Effector memory CD4-positive, alpha-beta T cell (primary cell): ENCODE results near the gene CNOT3.

ENCODE experiments used
- DNase-seq, 3 donors: peaks; one replicate each; pipeline ENCODE4 v3.0.0-alpha.2; 2020
- H3K27ac ChIP-seq: 2 replicates; pipeline ENCODE4 v1.7.0; 2013; ENCODE audit warnings: mild to moderate bottlenecking, low read length, moderate library complexity; ENCODE audit not compliant: insufficient read depth, poor library complexity, severe bottlenecking
- H3K27me3 ChIP-seq: replicated peaks from 2 replicates; pipeline ENCODE4 v1.7.0; 2013; ENCODE audit warnings: mild to moderate bottlenecking, low read length; ENCODE audit not compliant: insufficient read depth, control insufficient read depth, poor library complexity, severe bottlenecking
- H3K36me3 ChIP-seq: 2 replicates; pipeline ENCODE4 v1.7.0; 2013; ENCODE audit warnings: mild to moderate bottlenecking, low read length, moderate library complexity; ENCODE audit not compliant: control insufficient read depth, insufficient read depth
- H3K4me1 ChIP-seq: 2 replicates; pipeline ENCODE4 v1.7.0; 2013; ENCODE audit warnings: low read length, mild to moderate bottlenecking; ENCODE audit not compliant: control insufficient read depth, insufficient read depth, poor library complexity, severe bottlenecking
- H3K4me3 ChIP-seq: 2 replicates; pipeline ENCODE4 v1.7.0; 2013; ENCODE audit warnings: low read length, low read depth, mild to moderate bottlenecking; ENCODE audit not compliant: insufficient read depth, poor library complexity, severe bottlenecking
- H3K9me3 ChIP-seq: 2 replicates; pipeline ENCODE4 v1.7.0; 2013; ENCODE audit warnings: mild to moderate bottlenecking, low read length, moderate library complexity; ENCODE audit not compliant: control insufficient read depth

CNOT3 gene

DNA sequence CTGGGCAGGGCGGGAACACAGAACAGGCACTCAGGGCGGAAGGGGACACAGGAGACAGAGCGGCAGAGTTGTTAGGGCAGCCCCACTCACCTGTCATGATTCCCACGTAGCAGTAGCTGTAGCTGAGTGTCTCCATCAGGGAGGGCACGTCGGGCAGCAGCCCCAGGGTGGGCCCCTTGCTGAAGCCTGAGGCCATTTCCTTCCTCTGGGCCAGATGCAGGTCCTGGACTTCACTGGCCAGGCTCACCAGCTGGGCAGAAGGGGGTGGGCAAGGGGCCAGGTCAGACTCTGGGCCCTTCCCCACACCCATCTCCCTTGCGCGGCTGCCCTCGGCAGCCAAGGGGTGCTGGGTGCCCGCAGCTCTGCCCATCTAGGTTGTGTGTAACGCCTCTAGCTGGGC lies 45.9 kb downstream of the CNOT3 start:
- Histone ChIP-seq H3K27ac (no peak overlapping the region), H3K4me1 (peaks cover 5% of the 10 kb centered on the region), H3K27me3 (no peaks in the 10 kb centered on the region), H3K4me3 (no peak overlapping the region), H3K9me3 (no peaks in the 10 kb centered on the region), H3K36me3 (peaks cover 9% of the 10 kb centered on the region)
- DNase-seq, result no peak

DNA sequence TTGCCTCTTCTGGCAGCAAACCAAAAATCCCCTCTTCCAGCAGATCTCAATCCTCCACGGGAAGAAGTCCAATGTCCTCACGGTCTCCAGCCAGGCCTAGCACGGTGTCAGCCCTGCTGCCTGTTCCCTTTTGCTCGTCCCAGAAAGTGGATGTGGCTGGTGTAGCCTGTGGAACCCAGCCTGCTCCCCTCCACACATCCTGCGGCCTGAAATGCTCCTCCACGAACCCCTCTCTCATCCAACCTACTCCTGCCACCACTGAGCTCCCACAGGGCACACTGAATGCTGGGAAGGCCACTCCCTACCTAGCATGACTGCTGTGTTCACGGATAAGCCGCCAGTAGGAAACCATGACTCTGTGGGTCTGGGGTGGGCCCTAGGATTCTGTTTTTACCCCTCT lies 48.8 kb downstream of the CNOT3 start:
- no peak overlapping the region for H3K4me3 ChIP-seq
- DNase-seq, result no peak
- no peaks in the 10 kb centered on the region for H3K36me3 ChIP-seq
- H3K9me3 ChIP-seq, result no peaks in the 10 kb centered on the region
- H3K27me3 ChIP-seq, result no peaks in the 10 kb centered on the region
- no peak overlapping the region for H3K27ac ChIP-seq
- H3K4me1 ChIP-seq, result peaks cover 14% of the 10 kb centered on the region

DNA sequence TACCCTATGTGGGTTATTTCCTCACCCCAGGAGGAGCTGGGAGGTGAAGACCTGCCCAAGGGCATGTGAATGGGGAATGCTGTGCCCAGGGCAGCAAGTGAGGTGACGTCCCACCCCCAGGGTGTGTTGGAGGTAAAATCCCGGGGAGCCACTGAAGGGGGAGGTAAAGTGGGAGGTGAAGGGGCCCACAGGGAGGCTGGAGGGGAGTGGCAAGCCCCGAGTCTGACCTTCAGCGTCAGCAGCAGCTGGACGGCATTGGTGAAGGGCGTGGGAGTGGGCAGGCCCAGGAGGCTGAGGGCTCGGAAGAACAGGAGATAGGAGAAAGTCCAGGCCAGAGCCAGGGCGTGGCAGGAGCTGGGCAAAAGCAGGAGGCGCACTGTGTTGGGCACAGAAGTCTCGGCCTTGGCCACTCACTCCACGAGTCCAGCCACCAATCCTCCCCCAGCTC lies 49.4 kb downstream of the CNOT3 start:
- peaks cover 20% of the 10 kb centered on the region for H3K4me1 ChIP-seq
- DNase-seq, result no peak
- no peaks in the 10 kb centered on the region for H3K9me3 ChIP-seq
- H3K4me3 ChIP-seq, result no peak overlapping the region
- H3K27ac ChIP-seq, result no peak overlapping the region
- no peaks in the 10 kb centered on the region for H3K36me3 ChIP-seq
- H3K27me3 ChIP-seq, result no peaks in the 10 kb centered on the region

DNA sequence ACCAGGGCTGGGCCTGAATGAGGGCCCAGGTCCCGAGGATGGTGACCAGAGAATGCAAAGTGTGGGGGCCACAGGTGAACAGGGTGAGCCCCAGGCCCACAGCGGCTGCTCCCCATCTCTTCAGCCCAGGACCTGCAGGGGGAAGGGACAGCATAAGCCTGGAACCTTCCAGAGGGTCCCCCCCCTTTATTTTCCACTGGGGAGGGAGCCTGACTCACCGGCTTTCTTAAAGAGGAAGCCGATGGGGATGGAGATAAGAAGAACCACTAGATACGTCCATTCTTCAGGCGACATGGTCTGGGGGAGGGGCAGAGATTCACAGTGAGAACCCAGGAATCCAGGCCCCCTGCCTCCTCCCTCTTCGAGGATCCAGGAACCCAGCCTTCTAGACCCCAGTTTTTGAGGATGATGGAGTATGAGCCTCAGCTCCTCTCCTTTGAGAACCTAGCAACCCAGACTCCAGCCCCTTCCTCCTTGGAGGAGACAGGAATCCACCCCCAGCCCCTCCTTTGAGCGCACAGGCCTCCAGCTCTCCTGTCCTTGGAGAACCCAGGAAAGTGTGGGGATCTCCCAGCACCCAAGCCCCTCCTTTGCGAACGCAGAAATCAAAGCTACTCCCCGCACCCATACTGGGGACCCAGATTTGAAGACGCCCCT lies 50.8 kb downstream of the CNOT3 start:
- Histone ChIP-seq H3K4me3 (peak overlapping the region; percentile 69), H3K27ac (peak overlapping the region; percentile 96), H3K27me3 (no peaks in the 10 kb centered on the region), H3K9me3 (no peaks in the 10 kb centered on the region), H3K36me3 (peaks cover 5% of the 10 kb centered on the region), H3K4me1 (peaks cover 22% of the 10 kb centered on the region)
- DNase-seq, result peak; percentile 54 to 61 (median 59)

DNA sequence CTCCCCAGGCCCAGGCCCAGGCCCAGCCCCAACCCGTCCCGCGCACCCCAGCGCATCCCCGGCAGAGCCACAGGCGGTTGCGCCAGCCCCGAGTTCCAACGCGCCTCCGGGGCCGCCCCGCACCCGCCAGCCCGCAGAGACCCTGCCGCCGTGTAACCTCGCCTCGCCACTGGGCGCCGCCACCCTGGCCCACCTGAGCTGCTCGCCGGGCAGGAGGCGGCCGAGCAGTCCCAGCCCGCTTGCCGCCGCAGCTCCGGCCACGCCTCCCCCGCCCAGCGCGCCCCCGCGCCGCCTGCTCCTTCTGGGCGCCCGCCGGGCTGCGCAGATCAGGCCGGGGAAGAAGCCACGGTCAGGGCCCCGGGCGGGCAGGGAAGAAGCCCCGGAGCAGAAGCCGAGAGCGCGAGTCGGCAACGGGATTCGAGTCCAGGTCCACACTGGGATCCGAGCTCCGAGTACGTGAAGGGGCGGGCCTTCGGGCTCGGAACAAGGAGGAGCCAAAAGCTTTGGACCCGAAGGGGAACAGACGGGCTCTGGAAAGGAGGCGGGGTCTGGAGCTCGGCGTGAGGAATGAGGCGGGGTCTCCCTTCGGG lies 51.7 kb downstream of the CNOT3 start, which contains the start of gene MBOAT7:
TSS of gene MBOAT7 (minus strand) at position 436 of the 590 bp plus-strand sequence. CDS start 1,072 bp downstream, outside the sequence.
- H3K4me3 ChIP-seq, result peak within 1 kb of the TSS; percentile 69
- no peak for DNase-seq
- peaks cover 10% of the 10 kb centered on the region for H3K36me3 ChIP-seq

DNA sequence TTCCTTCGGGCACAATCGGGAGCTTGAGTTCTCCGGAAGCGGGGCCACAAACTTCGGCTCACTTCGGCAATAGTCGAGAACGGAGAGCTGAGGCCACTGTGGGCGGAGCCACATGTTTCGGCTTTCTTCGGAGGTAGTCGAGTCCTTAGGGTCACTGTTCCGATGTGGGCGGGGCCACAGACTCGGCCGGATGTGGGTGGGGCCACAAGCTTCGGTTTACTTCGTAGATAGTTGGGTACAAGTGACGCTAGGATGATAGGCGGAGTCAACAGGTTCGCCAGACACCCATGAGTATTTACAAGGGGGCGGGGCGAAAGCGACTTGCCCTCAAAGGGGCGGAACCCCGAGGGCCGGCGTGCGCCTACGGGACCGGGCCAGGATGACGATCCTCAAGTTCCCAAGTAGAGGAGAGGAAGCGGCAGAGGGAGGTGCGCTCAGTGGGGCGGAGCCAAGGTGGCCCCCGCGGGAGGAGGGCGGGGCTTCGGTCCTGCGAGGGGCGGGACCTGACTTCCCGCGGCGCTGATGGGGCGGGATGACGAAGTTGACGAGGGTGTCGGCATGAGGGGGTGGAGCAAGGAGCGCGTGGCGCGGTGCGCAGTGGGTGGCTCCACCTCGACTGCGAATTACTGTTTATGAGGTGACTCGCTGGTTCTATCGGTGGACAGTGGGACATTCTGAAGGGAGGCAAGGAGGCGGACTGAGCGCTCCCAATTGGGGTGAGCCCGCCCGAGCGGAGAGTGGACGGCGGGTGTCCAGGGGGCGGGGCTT lies 52.4 kb downstream of the CNOT3 start:
- peaks cover 10% of the 10 kb centered on the region for H3K36me3 ChIP-seq

More for the DNA sequence above, 51.7 kb downstream of the CNOT3 start, which contains the start of gene MBOAT7:
- Histone ChIP-seq H3K27me3 (no peaks in the 10 kb centered on the region), H3K4me1 (peaks cover 22% of the 10 kb centered on the region), H3K27ac (peak within 1 kb of the TSS; percentile 96), H3K9me3 (no peaks in the 10 kb centered on the region)

DNA sequence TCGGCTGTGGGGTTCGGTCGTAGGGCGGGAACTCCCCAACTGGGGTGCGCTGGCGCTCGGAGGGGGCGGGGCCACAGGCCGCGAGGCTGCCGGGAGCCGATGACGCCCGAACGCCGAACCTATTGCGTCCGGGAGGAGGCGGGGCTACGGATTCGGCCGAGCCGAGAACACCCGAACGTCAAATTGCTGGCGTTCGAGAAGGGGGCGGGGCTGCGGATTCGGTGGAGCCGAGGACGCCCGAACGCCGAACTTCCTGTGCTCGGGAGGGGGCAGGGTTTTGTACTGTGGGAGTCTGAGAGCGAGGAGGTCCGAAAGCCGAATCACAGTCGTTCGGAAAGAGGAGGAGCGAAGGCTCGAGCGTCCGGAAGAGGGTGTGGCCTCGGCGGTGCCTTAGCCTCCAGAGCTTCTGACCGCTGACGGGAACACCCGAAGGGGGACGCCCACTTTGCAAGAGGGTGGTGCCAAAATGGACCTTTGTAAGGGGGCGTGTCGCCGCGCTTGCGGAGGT lies 53.0 kb downstream of the CNOT3 start:
- Histone ChIP-seq H3K36me3 (peaks cover 13% of the 10 kb centered on the region), H3K27me3 (no peaks in the 10 kb centered on the region), H3K4me1 (peaks cover 22% of the 10 kb centered on the region), H3K27ac (peak overlapping the region; percentile 96), H3K9me3 (no peaks in the 10 kb centered on the region), H3K4me3 (peak overlapping the region; percentile 85)
- peak; percentile 100 for DNase-seq

More for the DNA sequence above, 52.4 kb downstream of the CNOT3 start:
- no peaks in the 10 kb centered on the region for H3K27me3 ChIP-seq
- peak overlapping the region; percentile 96 for H3K27ac ChIP-seq
- H3K4me3 ChIP-seq, result peak overlapping the region; percentile 69
- no peaks in the 10 kb centered on the region for H3K9me3 ChIP-seq
- DNase-seq, result peak; percentile 100
- H3K4me1 ChIP-seq, result peaks cover 22% of the 10 kb centered on the region

DNA sequence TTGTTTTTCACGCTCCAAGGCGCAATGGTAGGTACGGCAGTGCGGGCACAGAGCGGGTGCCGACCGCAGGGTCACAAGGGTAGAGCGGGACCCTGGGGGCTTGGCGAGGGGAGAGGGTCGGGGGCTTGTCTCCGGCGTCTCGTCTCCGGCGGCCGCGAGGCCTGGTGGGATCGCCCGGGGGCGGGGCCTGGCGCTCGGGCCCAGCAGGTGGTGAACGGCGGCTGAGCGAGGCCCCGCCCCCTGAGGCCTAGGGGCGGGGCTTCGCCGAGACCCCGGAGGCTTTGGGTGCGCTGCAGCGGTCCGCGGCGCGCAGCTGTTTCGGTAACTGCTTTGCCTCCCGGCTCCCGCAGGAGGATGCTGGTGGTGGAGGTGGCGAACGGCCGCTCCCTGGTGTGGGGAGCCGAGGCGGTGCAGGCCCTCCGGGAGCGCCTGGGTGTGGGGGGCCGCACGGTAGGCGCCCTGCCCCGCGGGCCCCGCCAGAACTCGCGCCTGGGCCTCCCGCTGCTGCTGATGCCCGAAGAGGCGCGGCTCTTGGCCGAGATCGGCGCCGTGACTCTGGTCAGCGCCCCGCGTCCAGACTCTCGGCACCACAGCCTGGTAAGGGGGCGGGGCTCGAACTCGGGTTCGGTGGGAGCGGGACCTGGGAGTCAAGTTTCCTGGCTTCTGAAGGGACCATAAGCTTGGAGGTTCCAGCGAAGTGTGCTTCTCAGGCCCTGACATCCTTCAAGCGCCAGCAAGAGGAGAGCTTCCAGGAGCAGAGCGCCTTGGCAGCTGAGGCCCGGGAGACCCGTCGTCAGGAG lies 53.6 kb downstream of the CNOT3 start, which contains the start of gene TSEN34:
TSS of gene TSEN34 (plus strand) at position 298 of the 800 bp plus-strand sequence. CDS start at position 355, 57 bp downstream.
- H3K4me1 ChIP-seq, result peaks cover 22% of the 10 kb centered on the region
- no peaks in the 10 kb centered on the region for H3K9me3 ChIP-seq
- peak within 1 kb of the TSS; percentile 85 for H3K4me3 ChIP-seq
- H3K27ac ChIP-seq, result peak within 1 kb of the TSS; percentile 96
- peak in 2 of 3 donors; percentile 80 to 85 for DNase-seq
- peaks cover 15% of the 10 kb centered on the region for H3K36me3 ChIP-seq
- H3K27me3 ChIP-seq, result no peaks in the 10 kb centered on the region

DNA sequence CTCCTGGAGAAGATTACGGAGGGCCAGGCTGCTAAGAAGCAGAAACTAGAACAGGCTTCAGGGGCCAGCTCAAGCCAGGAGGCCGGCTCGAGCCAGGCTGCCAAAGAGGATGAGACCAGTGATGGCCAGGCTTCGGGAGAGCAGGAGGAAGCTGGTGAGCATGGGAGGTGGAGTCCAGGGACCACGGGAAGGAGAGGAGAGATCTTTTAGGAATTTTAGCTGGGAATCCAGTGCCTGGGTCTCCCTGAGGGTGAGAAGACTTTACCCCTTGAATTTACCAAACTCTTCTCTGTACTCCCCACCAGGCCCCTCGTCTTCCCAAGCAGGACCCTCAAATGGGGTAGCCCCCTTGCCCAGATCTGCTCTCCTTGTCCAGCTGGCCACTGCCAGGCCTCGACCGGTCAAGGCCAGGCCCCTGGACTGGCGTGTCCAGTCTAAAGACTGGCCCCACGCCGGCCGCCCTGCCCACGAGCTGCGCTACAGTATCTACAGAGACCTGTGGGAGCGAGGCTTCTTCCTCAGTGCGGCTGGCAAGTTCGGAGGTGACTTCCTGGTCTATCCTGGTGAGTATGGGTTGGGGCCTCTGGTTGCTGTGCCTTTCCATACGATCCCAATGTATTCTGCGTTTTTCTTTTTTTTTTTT lies 54.4 kb downstream of the CNOT3 start:
- H3K36me3 ChIP-seq, result peaks cover 15% of the 10 kb centered on the region
- DNase-seq, result no peak
- peaks cover 22% of the 10 kb centered on the region for H3K4me1 ChIP-seq
- H3K9me3 ChIP-seq, result no peaks in the 10 kb centered on the region
- peak overlapping the region; percentile 85 for H3K4me3 ChIP-seq
- H3K27me3 ChIP-seq, result no peaks in the 10 kb centered on the region
- peak overlapping the region; percentile 96 for H3K27ac ChIP-seq
